Activated CD4-positive, alpha-beta T cell treated with anti-CD3 and anti-CD28 coated beads, Interleukin-2, amount 50 U/mL, for 16 hours (primary cell): ENCODE results near the gene ZNF341.

ENCODE experiments used
- DNase-seq: peaks from one replicate; pipeline ENCODE4 v3.0.0-alpha.2; 2020

The ZNF341 gene

GRCh38 chr20:33796907-33797544 lies 65.2 kb downstream of the ZNF341 start:
- no peak for DNase-seq

GRCh38 chr20:33798444-33798843 lies 66.6 kb downstream of the ZNF341 start:
- DNase-seq: no peak

GRCh38 chr20:33803921-33804337 lies 72.1 kb downstream of the ZNF341 start:
- DNase-seq: no peak

GRCh38 chr20:33808388-33808787 lies 76.6 kb downstream of the ZNF341 start:
- no peak for DNase-seq

- DNase-seq: no peak
These were observed 78.5 kb downstream of the ZNF341 start for GRCh38 chr20:33810259-33810658.

- peak; percentile 99 for DNase-seq
These were observed 79.3 kb downstream of the ZNF341 start, which contains the start of gene CHMP4B for GRCh38 chr20:33810885-33811775. Gene CHMP4B (plus strand): TSS chr20:33811348. CDS start chr20:33811469, 121 bp downstream.

- DNase-seq: no peak
These were observed 80.0 kb downstream of the ZNF341 start for GRCh38 chr20:33811776-33812151.

GRCh38 chr20:33812152-33812849 lies 80.5 kb downstream of the ZNF341 start:
- peak; percentile 49 for DNase-seq

- DNase-seq: no peak
These were observed 81.2 kb downstream of the ZNF341 start for GRCh38 chr20:33812908-33813462.

- no peak for DNase-seq
These were observed 82.5 kb downstream of the ZNF341 start for GRCh38 chr20:33814238-33814712.

GRCh38 chr20:33815671-33816070 lies 83.9 kb downstream of the ZNF341 start:
- no peak for DNase-seq

- DNase-seq: no peak
These were observed 84.4 kb downstream of the ZNF341 start for GRCh38 chr20:33816191-33816590.

- no peak for DNase-seq
These were observed 85.6 kb downstream of the ZNF341 start for GRCh38 chr20:33817411-33817810.

- no peak for DNase-seq
These were observed 87.7 kb downstream of the ZNF341 start for GRCh38 chr20:33819456-33819855.

- no peak for DNase-seq
These were observed 88.6 kb downstream of the ZNF341 start for GRCh38 chr20:33820362-33820761.

- DNase-seq: no peak
These were observed 89.6 kb downstream of the ZNF341 start for GRCh38 chr20:33821270-33821836.

- DNase-seq: no peak
These were observed 90.6 kb downstream of the ZNF341 start for GRCh38 chr20:33822423-33822822.

GRCh38 chr20:33822991-33823390 lies 91.2 kb downstream of the ZNF341 start:
- no peak for DNase-seq

GRCh38 chr20:33824852-33825251 lies 93.1 kb downstream of the ZNF341 start:
- DNase-seq: no peak

GRCh38 chr20:33825340-33826269 lies 93.8 kb downstream of the ZNF341 start:
- DNase-seq: no peak

GRCh38 chr20:33826270-33826897 lies 94.6 kb downstream of the ZNF341 start:
- no peak for DNase-seq
